Measurements from ENCODE around the gene ZNF518B.

DNA sequence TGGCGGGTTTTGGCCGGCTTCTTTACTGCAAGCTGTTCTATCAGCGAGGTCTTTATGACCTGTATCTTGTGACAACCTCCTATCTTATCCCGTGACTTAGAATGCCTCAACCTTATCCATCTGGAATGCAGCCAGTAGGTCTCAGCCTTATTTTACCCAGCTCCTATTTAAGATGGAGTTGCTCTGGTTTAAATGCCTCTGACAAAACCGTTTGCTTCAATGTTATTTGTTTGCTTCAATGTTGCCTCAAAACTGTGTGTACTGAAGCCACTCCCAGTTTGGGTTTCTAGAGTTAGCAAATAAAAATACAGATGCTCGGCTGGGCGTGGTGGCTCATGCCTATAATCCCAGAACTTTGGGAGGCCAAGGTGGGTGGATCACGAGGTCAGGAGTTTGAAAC, 51.6 kb downstream of the ZNF518B start:
- TF ChIP-seq, protein P1, sequence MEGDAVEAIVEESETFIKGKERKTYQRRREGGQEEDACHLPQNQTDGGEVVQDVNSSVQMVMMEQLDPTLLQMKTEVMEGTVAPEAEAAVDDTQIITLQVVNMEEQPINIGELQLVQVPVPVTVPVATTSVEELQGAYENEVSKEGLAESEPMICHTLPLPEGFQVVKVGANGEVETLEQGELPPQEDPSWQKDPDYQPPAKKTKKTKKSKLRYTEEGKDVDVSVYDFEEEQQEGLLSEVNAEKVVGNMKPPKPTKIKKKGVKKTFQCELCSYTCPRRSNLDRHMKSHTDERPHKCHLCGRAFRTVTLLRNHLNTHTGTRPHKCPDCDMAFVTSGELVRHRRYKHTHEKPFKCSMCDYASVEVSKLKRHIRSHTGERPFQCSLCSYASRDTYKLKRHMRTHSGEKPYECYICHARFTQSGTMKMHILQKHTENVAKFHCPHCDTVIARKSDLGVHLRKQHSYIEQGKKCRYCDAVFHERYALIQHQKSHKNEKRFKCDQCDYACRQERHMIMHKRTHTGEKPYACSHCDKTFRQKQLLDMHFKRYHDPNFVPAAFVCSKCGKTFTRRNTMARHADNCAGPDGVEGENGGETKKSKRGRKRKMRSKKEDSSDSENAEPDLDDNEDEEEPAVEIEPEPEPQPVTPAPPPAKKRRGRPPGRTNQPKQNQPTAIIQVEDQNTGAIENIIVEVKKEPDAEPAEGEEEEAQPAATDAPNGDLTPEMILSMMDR (IDR thresholded peaks at IDR 0.05; ENCODE audit: extremely low read depth in 1 of 2, insufficient read depth in 1 of 2, low read depth in 1 of 2, low read length in 2 of 2) = no peak
- TF ChIP-seq EZH2 (IDR thresholded peaks at IDR 0.05; ENCODE audit: borderline replicate concordance, low read depth, low read length, severe bottlenecking) = no peak

Data from endothelial cell of umbilical vein (primary cell).